MM.1S (cell line): ENCODE data around the gene NCDN.

Experiments used
- DNase-seq: peaks from one replicate; pipeline ENCODE4 v3.0.0-alpha.2; 2015
- H2AFZ ChIP-seq: fragments of 300-600 bp; sonication (generic); 2 replicates; pipeline ENCODE4 v1.6.0; 2016; ENCODE audit warnings: antibody characterized with exemption, low read length
- H3F3A ChIP-seq: fragments of 300-600 bp; sonication (generic); 2 replicates; pipeline ENCODE4 v1.6.1; 2016; ENCODE audit warnings: mild to moderate bottlenecking, antibody characterized with exemption, low read length, moderate library complexity, mixed read lengths; ENCODE audit not compliant: insufficient read depth
- H3K27ac ChIP-seq: fragments of 300-600 bp; sonication (generic); 2 replicates; pipeline ENCODE4 v1.5.1; 2016; ENCODE audit warnings: mild to moderate bottlenecking, low read length
- H3K27me3 ChIP-seq: fragments of 300-600 bp; sonication (generic); replicated peaks from 2 replicates; pipeline ENCODE4 v1.6.0; 2016; ENCODE audit warnings: low read length; ENCODE audit not compliant: insufficient read depth
- H3K36me3 ChIP-seq: fragments of 300-600 bp; sonication (generic); replicated peaks from 2 replicates; pipeline ENCODE4 v1.6.1; 2016; ENCODE audit warnings: mild to moderate bottlenecking, low read length, mixed read lengths; ENCODE audit not compliant: insufficient read depth
- H3K4me1 ChIP-seq: fragments of 300-600 bp; sonication (generic); 2 replicates; pipeline ENCODE4 v1.6.1; 2016; ENCODE audit warnings: low read length, mixed read lengths
- H3K4me2 ChIP-seq: fragments of 300-600 bp; sonication (generic); 2 replicates; pipeline ENCODE4 v1.6.0; 2016; ENCODE audit warnings: low read depth, low read length
- H3K4me3 ChIP-seq: fragments of 300-600 bp; sonication (generic); 2 replicates; pipeline ENCODE4 v1.5.1; 2016; ENCODE audit warnings: low read length, mixed read lengths
- H3K79me2 ChIP-seq: fragments of 300-600 bp; sonication (generic); 2 replicates; pipeline ENCODE4 v1.6.1; 2016; ENCODE audit warnings: mixed run types, low read length, mixed read lengths
- H3K9ac ChIP-seq: fragments of 300-600 bp; sonication (generic); 2 replicates; pipeline ENCODE4 v1.6.1; 2016; ENCODE audit warnings: low read length, mixed read lengths
- H3K9me2 ChIP-seq: fragments of 300-600 bp; sonication (generic); replicated peaks from 2 replicates; pipeline ENCODE4 v1.6.1; 2016; ENCODE audit warnings: mild to moderate bottlenecking, low read length, mixed read lengths; ENCODE audit not compliant: insufficient read depth
- H3K9me3 ChIP-seq: fragments of 300-600 bp; sonication (generic); replicated peaks from 2 replicates; pipeline ENCODE4 v1.6.1; 2016; ENCODE audit warnings: mild to moderate bottlenecking, low read length, mixed read lengths; ENCODE audit not compliant: insufficient read depth
- H4K20me1 ChIP-seq: fragments of 300-600 bp; sonication (generic); 2 replicates; pipeline ENCODE4 v1.6.1; 2016; ENCODE audit warnings: mild to moderate bottlenecking, low read length, moderate library complexity, mixed read lengths; ENCODE audit not compliant: insufficient read depth
- EZH2 ChIP-seq: fragments of 300-600 bp; sonication (generic); optimal IDR thresholded peaks from 2 replicates; pipeline ENCODE3; 2017; ENCODE audit warnings: low read depth, mild to moderate bottlenecking, antibody characterized with exemption, low read length, mixed read lengths
- EZH2phosphoT487 ChIP-seq: fragments of 300-600 bp; sonication (generic); IDR thresholded peaks from 2 replicates; pipeline ENCODE4 v1.6.1; 2018; ENCODE audit warnings: antibody characterized with exemption, low read length
- TF ChIP-seq, protein P1 (sequence below): fragments of 300-600 bp; sonication (generic); IDR thresholded peaks from 2 replicates; pipeline ENCODE4 v1.5.1; 2016; ENCODE audit warnings: antibody characterized with exemption, low read length, mixed read lengths

NCDN gene

DNA sequence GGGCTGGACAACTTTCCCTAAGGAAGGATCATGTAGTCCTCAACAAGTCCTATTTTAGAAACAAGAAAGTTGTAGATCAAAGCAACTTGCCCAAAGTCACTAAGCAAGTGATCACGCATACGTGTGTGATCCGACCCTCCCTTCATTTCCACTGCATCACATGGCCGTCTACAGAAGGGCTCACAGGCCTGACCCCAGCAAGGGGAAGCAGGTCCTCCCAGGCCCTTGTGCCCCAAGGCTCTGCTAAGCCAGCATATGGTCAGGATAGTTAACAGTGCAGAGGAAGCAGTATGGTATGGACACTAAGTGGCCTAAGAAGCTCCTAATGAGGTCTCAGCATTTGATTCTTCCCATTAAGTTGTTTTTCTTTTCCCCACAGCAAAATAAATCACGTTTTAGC lies 40.3 kb downstream of the NCDN start:
- H3K79me2 ChIP-seq: peaks cover 2% of the 10 kb centered on the region; the same call in 1 of the 2 replicates
- no peaks in the 10 kb centered on the region for H3K27me3 ChIP-seq
- TF ChIP-seq EZH2: no peak
- TF ChIP-seq, protein P1, sequence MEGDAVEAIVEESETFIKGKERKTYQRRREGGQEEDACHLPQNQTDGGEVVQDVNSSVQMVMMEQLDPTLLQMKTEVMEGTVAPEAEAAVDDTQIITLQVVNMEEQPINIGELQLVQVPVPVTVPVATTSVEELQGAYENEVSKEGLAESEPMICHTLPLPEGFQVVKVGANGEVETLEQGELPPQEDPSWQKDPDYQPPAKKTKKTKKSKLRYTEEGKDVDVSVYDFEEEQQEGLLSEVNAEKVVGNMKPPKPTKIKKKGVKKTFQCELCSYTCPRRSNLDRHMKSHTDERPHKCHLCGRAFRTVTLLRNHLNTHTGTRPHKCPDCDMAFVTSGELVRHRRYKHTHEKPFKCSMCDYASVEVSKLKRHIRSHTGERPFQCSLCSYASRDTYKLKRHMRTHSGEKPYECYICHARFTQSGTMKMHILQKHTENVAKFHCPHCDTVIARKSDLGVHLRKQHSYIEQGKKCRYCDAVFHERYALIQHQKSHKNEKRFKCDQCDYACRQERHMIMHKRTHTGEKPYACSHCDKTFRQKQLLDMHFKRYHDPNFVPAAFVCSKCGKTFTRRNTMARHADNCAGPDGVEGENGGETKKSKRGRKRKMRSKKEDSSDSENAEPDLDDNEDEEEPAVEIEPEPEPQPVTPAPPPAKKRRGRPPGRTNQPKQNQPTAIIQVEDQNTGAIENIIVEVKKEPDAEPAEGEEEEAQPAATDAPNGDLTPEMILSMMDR: no peak
- TF ChIP-seq EZH2phosphoT487: no peak
- H3K27ac ChIP-seq: no peak overlapping the region
- H2AFZ ChIP-seq: no peak overlapping the region
- H3K36me3 ChIP-seq: peaks cover 5% of the 10 kb centered on the region; the same call in 1 of the 2 replicates
- H3K9me2 ChIP-seq: no peaks in the 10 kb centered on the region
- H3K9me3 ChIP-seq: no peaks in the 10 kb centered on the region
- H3K4me2 ChIP-seq: no peak overlapping the region
- DNase-seq: no peak
- no peaks in the 10 kb centered on the region for H4K20me1 ChIP-seq
- no peak overlapping the region for H3K4me3 ChIP-seq
- H3K4me1 ChIP-seq: no peaks in the 10 kb centered on the region
- H3K9ac ChIP-seq: no peak overlapping the region
- H3F3A ChIP-seq: no peaks in the 10 kb centered on the region; the same call in 1 of the 2 replicates

DNA sequence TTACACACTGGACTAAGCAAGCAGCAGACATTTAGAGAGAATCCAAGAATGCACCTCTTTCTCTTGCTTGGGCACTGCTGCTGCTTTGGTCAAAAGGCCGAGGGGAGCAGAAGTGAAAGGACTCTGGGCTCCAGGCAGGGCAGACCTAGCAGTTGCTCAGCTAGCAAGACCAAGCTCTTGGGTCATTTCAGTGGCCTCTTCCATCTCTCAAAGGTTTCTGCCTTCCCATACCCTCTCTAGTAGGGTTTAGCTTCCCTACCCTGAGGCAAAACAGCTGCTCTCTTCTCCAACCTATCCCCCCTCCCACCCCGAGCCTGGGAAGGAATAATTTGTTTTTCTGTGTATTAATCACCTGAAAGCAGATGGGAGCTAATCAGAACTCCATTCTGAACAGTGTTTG lies 41.3 kb downstream of the NCDN start:
- no peak overlapping the region for H2AFZ ChIP-seq
- H3K27ac ChIP-seq: no peak overlapping the region
- H3K4me1 ChIP-seq: no peaks in the 10 kb centered on the region
- TF ChIP-seq, protein P1: no peak
- no peak for TF ChIP-seq EZH2phosphoT487
- TF ChIP-seq EZH2: no peak
- no peak overlapping the region for H3K4me3 ChIP-seq
- H3K36me3 ChIP-seq: peaks cover 9% of the 10 kb centered on the region; the same call in 1 of the 2 replicates
- H4K20me1 ChIP-seq: no peaks in the 10 kb centered on the region
- no peaks in the 10 kb centered on the region; the same call in 1 of the 2 replicates for H3F3A ChIP-seq
- H3K79me2 ChIP-seq: peaks cover 9% of the 10 kb centered on the region; the same call in 1 of the 2 replicates
- no peaks in the 10 kb centered on the region for H3K9me3 ChIP-seq
- H3K9ac ChIP-seq: no peak overlapping the region
- H3K4me2 ChIP-seq: no peak overlapping the region
- no peaks in the 10 kb centered on the region for H3K27me3 ChIP-seq
- no peaks in the 10 kb centered on the region for H3K9me2 ChIP-seq
- no peak for DNase-seq

DNA sequence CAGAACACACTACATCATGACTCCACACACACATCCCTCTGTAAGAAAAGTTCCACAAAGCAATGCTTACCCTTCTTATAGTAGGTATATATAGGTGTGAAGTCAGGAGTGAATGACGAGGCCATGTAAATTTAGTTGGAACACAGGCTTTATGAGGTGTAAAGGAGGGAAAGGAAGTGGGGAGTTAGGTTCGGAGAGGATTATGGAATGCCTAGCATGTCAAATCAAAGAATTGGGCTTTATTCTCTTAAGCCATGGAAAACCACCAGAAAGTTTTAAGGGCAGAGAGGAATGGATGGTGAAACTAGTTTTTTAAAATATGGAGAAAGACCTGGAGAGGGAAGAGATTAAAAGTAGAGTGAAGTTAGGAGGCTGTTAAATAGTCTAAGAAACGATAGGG lies 41.8 kb downstream of the NCDN start:
- H3K4me3 ChIP-seq: no peak overlapping the region
- H3F3A ChIP-seq: no peaks in the 10 kb centered on the region; the same call in 1 of the 2 replicates
- peaks cover 9% of the 10 kb centered on the region; the same call in 1 of the 2 replicates for H3K79me2 ChIP-seq
- DNase-seq: no peak
- no peak overlapping the region for H3K9ac ChIP-seq
- no peaks in the 10 kb centered on the region for H3K4me1 ChIP-seq
- no peak overlapping the region for H3K4me2 ChIP-seq
- TF ChIP-seq, protein P1: no peak
- TF ChIP-seq EZH2phosphoT487 (no peak), EZH2 (no peak)
- no peak overlapping the region for H2AFZ ChIP-seq
- no peaks in the 10 kb centered on the region for H3K27me3 ChIP-seq
- H3K36me3 ChIP-seq: peaks cover 9% of the 10 kb centered on the region; the same call in 1 of the 2 replicates
- H3K27ac ChIP-seq: no peak overlapping the region
- H4K20me1 ChIP-seq: no peaks in the 10 kb centered on the region
- H3K9me2 ChIP-seq: no peaks in the 10 kb centered on the region
- H3K9me3 ChIP-seq: no peaks in the 10 kb centered on the region
